Mucosa of descending colon (tissue), 3 donors: ENCODE data around the gene SLC6A3. TPM values are rescaled to one million over a fixed set of nuclear protein-coding genes. Genes with fewer than 3 reads are reported as not detected.

Source experiments
- ATAC-seq: fragments of 200-7000 bp; cut with Tn5 transposase; one replicate; pipeline ENCODE4 v1.9.1; 2020; ENCODE audit warnings: mild to moderate bottlenecking, moderate library complexity
- DNase-seq, 3 donors: peaks; one replicate each; pipeline ENCODE4 v3.0.0-alpha.2; 2020
- H3K36me3 ChIP-seq: fragments of 200-600 bp; one replicate; pipeline ENCODE4 v1.8.0; 2021; ENCODE audit warnings: low read depth, mild to moderate bottlenecking
- H3K4me1 ChIP-seq: fragments of 200-600 bp; one replicate; pipeline ENCODE4 v1.8.0; 2021; ENCODE audit warnings: low read depth, mild to moderate bottlenecking
- H3K4me3 ChIP-seq: fragments of 200-600 bp; one replicate; pipeline ENCODE4 v1.8.0; 2021; ENCODE audit warnings: mild to moderate bottlenecking
- H3K9me3 ChIP-seq: fragments of 200-600 bp; one replicate; pipeline ENCODE4 v1.8.0; 2021; ENCODE audit warnings: mild to moderate bottlenecking
- CTCF ChIP-seq: fragments of 200-600 bp; IDR thresholded peaks from one replicate; pipeline ENCODE4 v1.8.0; 2022; ENCODE audit warnings: antibody characterized with exemption, mild to moderate bottlenecking
- intact Hi-C, 2 donors: fragments of 100-400 bp; cut with DNase I in 1 of 2; cut with micrococcal nuclease in 1 of 2; formaldehyde crosslinking; loops; one replicate each; pipeline versions ENCODE4 v1.11.0 to v1.11.1; 2022; cut with DNase I, micrococcal nuclease
- total RNA-seq, 3 donors: library from RNA; stranded (reverse); fragmentation: NEBNext Ultra II Directional in 2 of 3; extraction: Animal tissue kit (Norgen Biotek cat#: 25700) in 2 of 3; gene quantifications; one replicate each; pipeline versions ENCODE4 v1.2.1 to v1.2.4, GENCODE V29; 2021 to 2023
- donor health status: DM: no; HTN: no; CAD: no; lungs with moderate emphysema.
- donor health status: DM: no; HTN: no; CAD: no.
- donor health status: DM: no; HTN: yes; CAD: no.

Gene SLC6A3
- total RNA-seq, 3 donors from 2014 or later: not detected

DNA sequence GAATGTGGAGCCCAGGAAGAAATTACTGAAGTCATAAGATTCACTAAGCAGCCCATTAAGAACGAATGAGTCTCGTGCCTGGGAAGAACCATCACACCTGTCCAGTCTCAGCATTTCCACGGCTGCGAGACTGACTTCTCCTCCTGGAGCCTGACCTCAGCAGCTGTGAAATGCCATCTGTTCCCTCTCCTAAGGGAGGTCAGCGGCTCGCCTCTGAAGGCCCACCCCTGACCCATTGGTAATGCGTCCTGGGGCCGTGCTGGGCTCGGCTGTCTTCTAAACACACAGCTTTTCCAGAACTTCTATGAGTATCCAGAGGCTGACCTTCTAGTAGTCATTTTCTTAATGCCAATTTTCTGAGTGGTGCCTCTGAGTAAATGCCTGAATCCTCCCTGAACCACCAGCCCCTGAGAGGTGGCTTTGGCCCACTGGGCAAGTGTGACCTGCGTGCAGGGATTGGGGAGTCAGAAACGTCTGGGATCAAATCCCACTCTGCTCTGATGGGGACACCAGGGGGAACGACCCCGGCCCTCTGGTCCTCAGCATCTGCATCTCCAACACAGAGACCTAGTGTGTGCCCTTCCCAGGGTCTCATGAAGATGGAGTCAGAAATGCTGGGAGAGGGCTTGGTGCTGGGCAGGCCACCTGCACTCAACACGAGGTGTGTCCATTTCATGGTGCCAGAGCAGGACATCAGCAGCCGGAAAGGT, 5.7 kb downstream of the SLC6A3 start:
- ATAC-seq (no peak), DNase-seq (no peak)
- intact Hi-C loops: no loop called here
- Histone ChIP-seq H3K4me3 (no peak overlapping the region), H3K36me3 (no peaks in the 10 kb centered on the region), H3K9me3 (no peaks in the 10 kb centered on the region), H3K4me1 (no peaks in the 10 kb centered on the region)
- no peak for TF ChIP-seq CTCF

- intact Hi-C loops: no loop called here
- ATAC-seq (no peak), DNase-seq (no peak)
- no peak for TF ChIP-seq CTCF
- no peaks in the 10 kb centered on the region for H3K9me3 ChIP-seq
- no peaks in the 10 kb centered on the region for H3K4me1 ChIP-seq
- no peaks in the 10 kb centered on the region for H3K36me3 ChIP-seq
- H3K4me3 ChIP-seq: no peak overlapping the region
These were observed 6.4 kb downstream of the SLC6A3 start for GRCh38 chr5:1438871-1439270.

DNA sequence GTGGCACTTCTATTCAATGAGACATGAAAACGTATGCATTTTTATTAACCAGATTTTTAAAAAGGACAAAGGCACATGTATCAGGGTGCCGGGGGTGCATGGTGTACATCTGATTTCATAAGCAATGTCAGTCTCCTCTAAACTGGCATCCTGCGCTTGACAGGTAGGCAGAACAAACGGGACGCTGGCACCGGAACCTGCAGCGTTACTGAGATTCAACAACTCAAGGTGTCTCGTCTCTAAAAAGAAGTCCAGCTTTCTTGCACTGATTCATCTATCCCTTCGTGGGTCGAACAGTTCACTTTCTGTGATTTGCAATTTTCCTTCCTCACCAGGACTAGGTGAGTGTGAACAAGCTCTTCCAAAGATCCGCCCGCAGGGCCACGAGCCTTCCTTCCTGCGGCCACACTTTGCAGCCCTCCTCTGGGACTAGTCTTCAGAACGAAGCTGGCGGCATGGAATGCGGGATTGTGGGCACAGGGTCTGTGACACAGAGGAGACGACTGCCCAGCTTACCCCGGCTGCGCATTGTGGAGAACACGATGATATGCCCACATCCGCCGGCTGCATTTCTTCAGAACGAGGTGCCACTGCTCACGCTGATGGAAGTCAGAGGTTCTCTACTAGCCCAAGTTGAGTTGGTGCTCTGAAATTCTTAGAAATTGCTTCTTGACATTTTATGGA, 7.2 kb downstream of the SLC6A3 start:
- no peak for TF ChIP-seq CTCF
- Histone ChIP-seq H3K9me3 (no peaks in the 10 kb centered on the region), H3K4me1 (no peaks in the 10 kb centered on the region), H3K4me3 (no peak overlapping the region), H3K36me3 (no peaks in the 10 kb centered on the region)
- no peak for DNase-seq
- intact Hi-C loops: no loop called here
- no peak for ATAC-seq

- ATAC-seq (peak; percentile 95), DNase-seq (peak in 2 of 3 donors; percentile 36 to 49)
- intact Hi-C loops: no loop called here
- Histone ChIP-seq H3K4me3 (no peak overlapping the region), H3K4me1 (no peaks in the 10 kb centered on the region), H3K9me3 (no peaks in the 10 kb centered on the region), H3K36me3 (no peaks in the 10 kb centered on the region)
- TF ChIP-seq CTCF: no peak
These were observed 7.9 kb downstream of the SLC6A3 start for GRCh38 chr5:1437226-1437829.

DNA sequence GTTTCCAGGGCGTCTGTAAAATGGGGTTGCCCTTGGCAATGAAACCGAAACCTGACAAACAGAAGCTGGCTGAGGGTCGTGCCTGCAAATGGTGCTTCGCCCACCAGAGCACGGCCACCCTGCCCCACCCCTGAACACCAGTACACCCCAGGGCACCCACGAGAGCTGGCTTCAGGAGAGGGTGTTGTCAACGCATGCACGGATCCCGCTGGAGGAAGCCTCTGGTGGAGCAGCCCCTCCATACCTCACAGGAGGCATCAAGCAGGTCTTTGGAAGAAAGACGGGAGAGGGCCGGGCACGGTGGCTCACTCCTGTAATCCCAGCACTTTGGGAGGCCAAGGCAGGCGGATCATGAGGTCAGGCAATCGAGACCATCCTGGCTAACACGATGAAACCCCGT, 8.6 kb downstream of the SLC6A3 start:
- Histone ChIP-seq H3K4me3 (no peak overlapping the region), H3K36me3 (no peaks in the 10 kb centered on the region), H3K9me3 (no peaks in the 10 kb centered on the region), H3K4me1 (no peaks in the 10 kb centered on the region)
- ATAC-seq (no peak), DNase-seq (no peak)
- no peak for TF ChIP-seq CTCF
- intact Hi-C loops: no loop called here
